HepG2 (cell line): Measurements from ENCODE around the gene LSM14B. TPM values are rescaled to one million over a fixed set of nuclear protein-coding genes. Genes with fewer than 3 reads are reported as not detected.

Experiments
- ATM ChIP-seq: fragments of 450-650 bp; IDR thresholded peaks from 2 replicates; pipeline ENCODE4 v1.7.1; 2017; ENCODE audit warnings: mild to moderate bottlenecking, borderline replicate concordance
- CENPT ChIP-seq: sonication (generic); formaldehyde crosslinking; IDR thresholded peaks from 2 replicates; pipeline ENCODE4 v1.8.0; 2022; ENCODE audit warnings: low read depth, mild to moderate bottlenecking, moderate library complexity, missing genetic modification reagents
- FOXO1 ChIP-seq: sonication (generic); formaldehyde crosslinking; IDR thresholded peaks from 2 replicates; pipeline ENCODE4 v1.4.0; 2020; ENCODE audit warnings: missing genetic modification reagents
- HNRNPUL1 ChIP-seq: fragments of 200-400 bp; formaldehyde crosslinking; IDR thresholded peaks from 2 replicates; pipeline ENCODE4 v1.6.1; 2017; ENCODE audit warnings: low read depth, mild to moderate bottlenecking, low read length, moderate library complexity
- NCOR1 ChIP-seq: fragments of 200-600 bp; sonication (generic); IDR thresholded peaks from 2 replicates; pipeline ENCODE4 v1.7.0; 2017; ENCODE audit warnings: antibody characterized with exemption, low read length, borderline replicate concordance
- POLR2AphosphoS2 ChIP-seq: IDR thresholded peaks from 2 replicates; pipeline ENCODE4 v1.6.1; 2011; ENCODE audit warnings: low read depth, low read length, improper control_type of control experiment
- POLR2G ChIP-seq: fragments of 200-400 bp; formaldehyde crosslinking; IDR thresholded peaks from 2 replicates; pipeline ENCODE4 v1.6.1; 2018; ENCODE audit warnings: mild to moderate bottlenecking, low read depth, low read length, moderate library complexity
- RCOR2 ChIP-seq: IDR thresholded peaks from 2 replicates; pipeline ENCODE4 v1.6.1; 2016; ENCODE audit warnings: missing biosample characterization, missing genetic modification reagents
- RFXANK ChIP-seq: IDR thresholded peaks from 2 replicates; pipeline ENCODE4 v1.6.1; 2016
- SAFB2 ChIP-seq: sonication (generic); formaldehyde crosslinking; IDR thresholded peaks from 2 replicates; pipeline ENCODE4 v1.5.1; 2020; ENCODE audit warnings: missing genetic modification reagents, low read depth, mild to moderate bottlenecking, borderline replicate concordance
- SIX4 ChIP-seq: sonication (generic); formaldehyde crosslinking; IDR thresholded peaks from 2 replicates; pipeline ENCODE4 v1.4.0; 2020; ENCODE audit warnings: missing genetic modification reagents
- STAT5B ChIP-seq: sonication (generic); formaldehyde crosslinking; IDR thresholded peaks from 2 replicates; pipeline ENCODE4 v1.4.0; 2020; ENCODE audit warnings: missing genetic modification reagents
- THAP8 ChIP-seq: sonication (generic); formaldehyde crosslinking; IDR thresholded peaks from 2 replicates; pipeline ENCODE4 v1.5.1; 2020; ENCODE audit warnings: missing genetic modification reagents, mild to moderate bottlenecking, borderline replicate concordance
- ZBTB7A ChIP-seq: sonication (generic); formaldehyde crosslinking; IDR thresholded peaks from 2 replicates; pipeline ENCODE4 v1.8.0; 2022; ENCODE audit warnings: mild to moderate bottlenecking, missing genetic modification reagents
- ZKSCAN8 ChIP-seq: IDR thresholded peaks from 2 replicates; pipeline ENCODE4 v1.6.1; 2016; ENCODE audit warnings: borderline replicate concordance, missing genetic modification reagents, missing compliant biosample characterization
- ZNF232 ChIP-seq: sonication (generic); formaldehyde crosslinking; IDR thresholded peaks from 2 replicates; pipeline ENCODE4 v1.4.0; 2020; ENCODE audit warnings: missing genetic modification reagents, borderline replicate concordance
- ZNF350 ChIP-seq: sonication (generic); formaldehyde crosslinking; IDR thresholded peaks from 2 replicates; pipeline ENCODE4 v1.4.0; 2020; ENCODE audit warnings: mild to moderate bottlenecking, low read depth, missing genetic modification reagents, borderline replicate concordance
- ZNF570 ChIP-seq: sonication (generic); formaldehyde crosslinking; IDR thresholded peaks from 2 replicates; pipeline ENCODE4 v1.4.0; 2020; ENCODE audit warnings: mild to moderate bottlenecking, missing genetic modification reagents, borderline replicate concordance
- ZNF660 ChIP-seq: sonication (generic); formaldehyde crosslinking; IDR thresholded peaks from 2 replicates; pipeline ENCODE4 v1.5.1; 2020; ENCODE audit warnings: mild to moderate bottlenecking, low read depth, missing genetic modification reagents, borderline replicate concordance
- ZNF691 ChIP-seq: sonication (generic); formaldehyde crosslinking; IDR thresholded peaks from 2 replicates; pipeline ENCODE4 v1.4.0; 2020; ENCODE audit warnings: missing genetic modification reagents, low read depth, mild to moderate bottlenecking, borderline replicate concordance
- ZNF781 ChIP-seq: sonication (generic); formaldehyde crosslinking; IDR thresholded peaks from 2 replicates; pipeline ENCODE4 v1.5.1; 2020; ENCODE audit warnings: borderline replicate concordance, mild to moderate bottlenecking, missing genetic modification reagents; ENCODE audit errors: not compliant biosample characterization
- ZNF782 ChIP-seq: sonication (generic); formaldehyde crosslinking; IDR thresholded peaks from 2 replicates; pipeline ENCODE4 v1.4.0; 2020; ENCODE audit warnings: missing genetic modification reagents, mild to moderate bottlenecking, borderline replicate concordance
- ZSCAN21 ChIP-seq: sonication (generic); formaldehyde crosslinking; IDR thresholded peaks from 2 replicates; pipeline ENCODE4 v1.8.0; 2022; ENCODE audit warnings: mild to moderate bottlenecking, missing genetic modification reagents, moderate library complexity, borderline replicate concordance
- polyA plus RNA-seq, 8 experiments: library from polyadenylated mRNA; depleted of rRNA in 3 of 8; stranded (reverse) in 7 of 8; unstranded in 1 of 8; fragments of >200 nt; fragmentation: Illumina TruSeq in 4 of 8; extraction: Trizol in 4 of 8; gene quantifications; 2 replicates each; pipeline versions ENCODE4 v1.2.1 to v1.2.3, GENCODE V29; 2011 to 2016; ENCODE audit warnings: low read depth in 4 of 8, missing spikeins in 1 of 8, mixed read lengths in 1 of 8; ENCODE audit not compliant: insufficient read depth in 1 of 8
- total RNA-seq, 5 experiments: library from RNA; depleted of rRNA; stranded (reverse); fragments of >200 nt; fragmentation: Illumina TruSeq; extraction: Trizol; gene quantifications; 2 replicates each; pipeline ENCODE4 v1.2.3, GENCODE V29; 2016; ENCODE audit warnings: low read depth in 1 of 5
- TF ChIP-seq, protein P1 (sequence below): sonication (generic); formaldehyde crosslinking; IDR thresholded peaks from 2 replicates; pipeline ENCODE4 v1.5.1; 2020; ENCODE audit warnings: missing genetic modification reagents, mild to moderate bottlenecking, borderline replicate concordance
- TF ChIP-seq, protein P2 (sequence below): sonication (generic); formaldehyde crosslinking; IDR thresholded peaks from 2 replicates; pipeline ENCODE4 v1.4.0; 2020; ENCODE audit warnings: missing genetic modification reagents, borderline replicate concordance

LSM14B gene
- total and polyA plus RNA-seq, 2 of the 13 experiments (the other 11 are each of a cell fraction or from before 2014, with no cell fraction given): 43.3 to 79.2 TPM

DNA sequence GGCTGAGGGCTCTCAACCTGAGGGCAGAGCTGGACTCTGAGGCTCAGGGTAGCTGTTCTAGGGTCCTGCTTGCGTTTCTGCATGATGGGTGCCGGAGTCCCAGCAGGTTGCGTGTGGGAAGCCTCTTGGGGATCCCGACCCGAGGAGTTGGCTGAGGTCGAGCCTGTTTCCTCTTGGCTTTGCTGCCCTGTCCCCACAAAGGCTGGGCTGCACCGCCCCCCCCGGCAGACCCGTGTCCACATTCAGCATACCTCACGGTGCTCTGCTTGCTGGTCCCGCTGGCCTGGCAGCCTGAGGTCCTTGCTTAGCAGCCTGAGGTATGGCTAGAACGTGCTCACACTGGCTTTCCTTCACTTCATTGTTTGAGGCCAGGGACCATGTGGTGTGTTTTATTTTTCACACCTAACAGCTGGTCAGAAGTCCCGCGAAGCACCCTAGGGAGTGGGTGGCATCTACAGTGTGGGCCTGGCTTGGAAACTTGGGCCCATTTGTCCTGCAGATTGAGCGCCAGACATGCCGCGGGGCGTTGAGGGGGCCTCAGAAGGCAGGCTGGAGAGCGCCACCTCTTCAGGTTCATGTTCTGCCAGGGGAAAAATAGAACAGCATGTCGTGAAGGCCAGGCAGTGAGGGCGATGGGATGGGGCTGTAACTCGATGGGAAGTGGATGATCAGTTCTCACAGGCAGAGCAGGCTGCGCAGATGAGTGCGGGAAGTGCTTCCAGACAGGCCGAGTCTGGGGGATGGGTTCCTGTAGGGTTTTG is 9.5 kb downstream of the LSM14B start (continued):
- TF ChIP-seq, protein P1, sequence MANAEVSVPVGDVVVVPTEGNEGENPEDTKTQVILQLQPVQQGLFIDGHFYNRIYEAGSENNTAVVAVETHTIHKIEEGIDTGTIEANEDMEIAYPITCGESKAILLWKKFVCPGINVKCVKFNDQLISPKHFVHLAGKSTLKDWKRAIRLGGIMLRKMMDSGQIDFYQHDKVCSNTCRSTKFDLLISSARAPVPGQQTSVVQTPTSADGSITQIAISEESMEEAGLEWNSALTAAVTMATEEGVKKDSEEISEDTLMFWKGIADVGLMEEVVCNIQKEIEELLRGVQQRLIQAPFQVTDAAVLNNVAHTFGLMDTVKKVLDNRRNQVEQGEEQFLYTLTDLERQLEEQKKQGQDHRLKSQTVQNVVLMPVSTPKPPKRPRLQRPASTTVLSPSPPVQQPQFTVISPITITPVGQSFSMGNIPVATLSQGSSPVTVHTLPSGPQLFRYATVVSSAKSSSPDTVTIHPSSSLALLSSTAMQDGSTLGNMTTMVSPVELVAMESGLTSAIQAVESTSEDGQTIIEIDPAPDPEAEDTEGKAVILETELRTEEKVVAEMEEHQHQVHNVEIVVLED (CRISPR knock-in tag): no peak
- TF ChIP-seq STAT5B (CRISPR knock-in tag) (no peak), HNRNPUL1 (no peak), SAFB2 (CRISPR knock-in tag) (no peak), ZSCAN21 (CRISPR knock-in tag) (no peak), FOXO1 (CRISPR knock-in tag) (no peak), RCOR2 (no peak), CENPT (CRISPR knock-in tag) (no peak), POLR2G (0 out of 2 replicates have a peak, but pooled peaks have one; percentile 13), ZNF570 (CRISPR knock-in tag) (no peak), ZNF660 (CRISPR knock-in tag) (no peak), ZBTB7A (CRISPR knock-in tag) (no peak), ZNF691 (no peak), SIX4 (CRISPR knock-in tag) (no peak), POLR2AphosphoS2 (no peak), ZNF350 (CRISPR knock-in tag) (no peak), THAP8 (no peak), RFXANK (CRISPR knock-in tag) (no peak), ZKSCAN8 (CRISPR knock-in tag) (no peak), ZNF781 (CRISPR knock-in tag) (no peak), ZNF232 (CRISPR knock-in tag) (no peak), ZNF782 (CRISPR knock-in tag) (no peak), NCOR1 (no peak), ATM (no peak)
- TF ChIP-seq, protein P2, sequence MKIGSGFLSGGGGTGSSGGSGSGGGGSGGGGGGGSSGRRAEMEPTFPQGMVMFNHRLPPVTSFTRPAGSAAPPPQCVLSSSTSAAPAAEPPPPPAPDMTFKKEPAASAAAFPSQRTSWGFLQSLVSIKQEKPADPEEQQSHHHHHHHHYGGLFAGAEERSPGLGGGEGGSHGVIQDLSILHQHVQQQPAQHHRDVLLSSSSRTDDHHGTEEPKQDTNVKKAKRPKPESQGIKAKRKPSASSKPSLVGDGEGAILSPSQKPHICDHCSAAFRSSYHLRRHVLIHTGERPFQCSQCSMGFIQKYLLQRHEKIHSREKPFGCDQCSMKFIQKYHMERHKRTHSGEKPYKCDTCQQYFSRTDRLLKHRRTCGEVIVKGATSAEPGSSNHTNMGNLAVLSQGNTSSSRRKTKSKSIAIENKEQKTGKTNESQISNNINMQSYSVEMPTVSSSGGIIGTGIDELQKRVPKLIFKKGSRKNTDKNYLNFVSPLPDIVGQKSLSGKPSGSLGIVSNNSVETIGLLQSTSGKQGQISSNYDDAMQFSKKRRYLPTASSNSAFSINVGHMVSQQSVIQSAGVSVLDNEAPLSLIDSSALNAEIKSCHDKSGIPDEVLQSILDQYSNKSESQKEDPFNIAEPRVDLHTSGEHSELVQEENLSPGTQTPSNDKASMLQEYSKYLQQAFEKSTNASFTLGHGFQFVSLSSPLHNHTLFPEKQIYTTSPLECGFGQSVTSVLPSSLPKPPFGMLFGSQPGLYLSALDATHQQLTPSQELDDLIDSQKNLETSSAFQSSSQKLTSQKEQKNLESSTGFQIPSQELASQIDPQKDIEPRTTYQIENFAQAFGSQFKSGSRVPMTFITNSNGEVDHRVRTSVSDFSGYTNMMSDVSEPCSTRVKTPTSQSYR (CRISPR knock-in tag): no peak
